ENCODE measurements around the gene TATDN2. TPM values are rescaled to one million over a fixed set of nuclear protein-coding genes. Genes with fewer than 3 reads are reported as not detected.

Gene TATDN2

DNA sequence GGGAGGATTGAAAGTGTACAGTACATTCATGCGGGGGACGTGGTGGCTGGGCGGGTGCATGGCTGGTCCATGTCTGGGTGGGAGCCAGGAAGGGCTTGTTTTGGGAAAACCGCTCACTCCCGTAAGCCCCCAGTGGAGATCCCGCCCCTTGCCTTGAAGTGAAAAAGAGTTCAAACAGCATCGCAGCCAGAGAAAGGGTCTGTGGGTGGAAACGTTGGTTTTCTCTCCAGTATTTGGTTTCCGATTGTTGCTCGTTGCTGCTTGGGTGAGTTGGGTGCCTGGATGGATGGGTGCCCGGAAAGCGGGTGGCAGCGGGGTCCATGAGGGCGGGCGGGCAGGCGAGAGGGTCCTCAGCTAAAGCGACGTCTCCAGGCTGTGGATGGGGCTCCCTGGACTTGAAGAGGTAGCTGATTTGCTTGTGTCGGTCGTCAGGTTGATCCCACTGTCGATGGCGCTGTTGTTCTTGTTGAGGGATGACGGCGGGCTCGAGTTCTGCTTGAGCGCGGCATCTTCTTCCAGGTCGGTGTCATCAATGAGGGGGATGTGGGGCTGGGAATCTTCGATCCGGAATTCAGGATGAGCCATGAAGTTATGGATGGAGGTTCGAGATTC is 80.3 kb downstream of the TATDN2 start:
- Histone ChIP-seq H3K14ac (ENCODE audit: low read length) (peak overlapping the region; percentile 27), H3K9me3 (replicated peaks in 1 of 2; ENCODE audit: control insufficient read depth in 2 of 2, insufficient read depth in 1 of 2, low read depth in 1 of 2, low read length in 2 of 2) (no peaks in the 10 kb centered on the region), H3K79me1 (ENCODE audit: low read depth, low read length) (no peaks in the 10 kb centered on the region), H2BK120ac (ENCODE audit: low read depth, low read length) (no peak overlapping the region), H3K9ac (ENCODE audit: low read depth, low read length, poor library complexity) (no peak overlapping the region), H3K4me2 (ENCODE audit: insufficient read depth, low read length, poor library complexity, severe bottlenecking) (no peak overlapping the region), H2BK5ac (ENCODE audit: low read length) (no peak overlapping the region), H3K18ac (ENCODE audit: low read length) (no peak overlapping the region), H3K27ac (replicated peaks; ENCODE audit: low read length) (no peak overlapping the region), H3K4me3 (ENCODE audit: low read length in 2 of 2) (no peak overlapping the region), H3K36me3 (replicated peaks in 1 of 2; ENCODE audit: control insufficient read depth in 2 of 2, insufficient read depth in 2 of 2, low read length in 2 of 2) (no peaks in the 10 kb centered on the region), H3K27me3 (ENCODE audit: control insufficient read depth in 3 of 3, insufficient read depth in 3 of 3, low read depth in 1 of 3, low read length in 3 of 3) (peaks cover 0 to 93% (median 2%) of the 10 kb centered on the region in 3 experiments), H2BK15ac (ENCODE audit: low read length) (no peak overlapping the region), H4K8ac (ENCODE audit: low read depth, low read length) (no peak overlapping the region), H4K91ac (ENCODE audit: low read depth, low read length, poor library complexity) (no peak overlapping the region), H3K23ac (ENCODE audit: low read depth, low read length, poor library complexity) (no peak overlapping the region), H2BK12ac (ENCODE audit: low read length) (no peak overlapping the region), H2AK5ac (ENCODE audit: low read depth, low read length) (no peak overlapping the region), H3K4me1 (ENCODE audit: control insufficient read depth in 2 of 2, insufficient read depth in 1 of 2, low read depth in 1 of 2, low read length in 2 of 2) (no peaks in the 10 kb centered on the region), H2AFZ (ENCODE audit: low read length) (no peak overlapping the region), H3K4ac (ENCODE audit: low read length) (no peak overlapping the region)
- DNase-seq (ENCODE audit: low spot score): no peak
- WGBS, 2 donors (ENCODE audit: extremely low coverage in 2 of 2, insufficient read length in 2 of 2, insufficient replicate concordance in 1 of 2): no CpG with 5 or more reads among the region's 31 CpGs

DNA sequence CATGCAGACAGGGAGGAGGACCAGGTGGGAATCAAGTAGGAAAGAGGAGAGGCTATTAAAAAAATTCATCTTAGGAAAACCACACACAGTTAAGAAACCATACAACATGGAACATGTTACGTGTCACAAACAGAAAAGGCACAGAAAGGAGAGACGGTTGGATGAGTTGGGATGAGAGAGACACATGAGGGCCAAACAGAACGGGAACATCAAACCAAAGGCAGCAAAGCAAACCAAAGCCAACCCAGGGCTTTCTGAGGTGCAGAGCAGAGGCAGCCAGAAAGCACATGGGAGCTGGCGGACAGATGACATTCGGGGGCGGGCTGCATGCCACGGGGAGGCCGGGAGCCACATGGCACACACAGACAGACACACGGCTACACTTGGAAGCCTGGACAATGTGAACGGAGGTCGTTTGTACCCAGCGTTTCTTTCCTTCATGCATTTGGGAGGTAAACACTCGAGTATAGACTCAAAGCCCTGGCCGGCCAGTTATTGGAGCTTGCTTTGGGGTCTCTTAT is 81.3 kb downstream of the TATDN2 start:
- H4K8ac ChIP-seq (ENCODE audit: low read depth, low read length): no peak overlapping the region
- H3K14ac ChIP-seq (ENCODE audit: low read length): no peak overlapping the region
- no peak overlapping the region for H2BK120ac ChIP-seq (ENCODE audit: low read depth, low read length)
- H3K27ac ChIP-seq (replicated peaks; ENCODE audit: low read length): no peak overlapping the region
- no peak overlapping the region for H2BK5ac ChIP-seq (ENCODE audit: low read length)
- no peak overlapping the region for H3K9ac ChIP-seq (ENCODE audit: low read depth, low read length, poor library complexity)
- H4K91ac ChIP-seq (ENCODE audit: low read depth, low read length, poor library complexity): no peak overlapping the region
- H3K4me1 ChIP-seq (ENCODE audit: control insufficient read depth in 2 of 2, insufficient read depth in 1 of 2, low read depth in 1 of 2, low read length in 2 of 2): no peaks in the 10 kb centered on the region
- no peak overlapping the region for H2AK5ac ChIP-seq (ENCODE audit: low read depth, low read length)
- H3K9me3 ChIP-seq (replicated peaks in 1 of 2; ENCODE audit: control insufficient read depth in 2 of 2, insufficient read depth in 1 of 2, low read depth in 1 of 2, low read length in 2 of 2): no peaks in the 10 kb centered on the region
- H3K4me2 ChIP-seq (ENCODE audit: insufficient read depth, low read length, poor library complexity, severe bottlenecking): no peak overlapping the region
- H3K4me3 ChIP-seq (ENCODE audit: low read length in 2 of 2): no peak overlapping the region
- H2BK15ac ChIP-seq (ENCODE audit: low read length): no peak overlapping the region
- H3K18ac ChIP-seq (ENCODE audit: low read length): no peak overlapping the region
- no peak for DNase-seq (ENCODE audit: low spot score)
- H3K27me3 ChIP-seq (ENCODE audit: control insufficient read depth in 3 of 3, insufficient read depth in 3 of 3, low read depth in 1 of 3, low read length in 3 of 3): peaks cover 0 to 97% (median 2%) of the 10 kb centered on the region in 3 experiments
- H3K4ac ChIP-seq (ENCODE audit: low read length): no peak overlapping the region
- no peak overlapping the region for H2AFZ ChIP-seq (ENCODE audit: low read length)
- H2BK12ac ChIP-seq (ENCODE audit: low read length): no peak overlapping the region
- H3K36me3 ChIP-seq (replicated peaks in 1 of 2; ENCODE audit: control insufficient read depth in 2 of 2, insufficient read depth in 2 of 2, low read length in 2 of 2): no peaks in the 10 kb centered on the region
- no peaks in the 10 kb centered on the region for H3K79me1 ChIP-seq (ENCODE audit: low read depth, low read length)
- H3K23ac ChIP-seq (ENCODE audit: low read depth, low read length, poor library complexity): no peak overlapping the region
- WGBS, 2 donors (ENCODE audit: extremely low coverage in 2 of 2, insufficient read length in 2 of 2, insufficient replicate concordance in 1 of 2): no CpG with 5 or more reads among the region's 14 CpGs

DNA sequence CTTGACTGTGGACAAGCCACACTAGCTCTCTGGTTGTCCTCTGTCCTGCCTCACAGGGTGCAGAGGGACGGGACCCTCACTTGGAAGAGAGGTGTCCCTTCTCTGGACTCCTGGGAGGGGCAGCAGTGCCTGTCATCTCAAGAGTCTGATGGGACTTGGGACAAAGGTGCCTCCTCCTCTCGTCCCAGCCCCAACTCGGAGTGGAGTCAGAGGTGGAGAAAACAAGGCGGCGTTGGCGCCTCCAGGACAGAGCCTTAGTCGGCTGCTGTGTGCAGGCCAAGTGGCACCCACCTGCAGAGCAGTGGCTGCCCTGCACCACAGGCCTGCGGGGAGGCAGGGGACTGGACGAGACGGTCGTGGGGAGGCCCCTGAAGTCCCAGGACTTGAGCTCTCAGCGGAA is 82.1 kb downstream of the TATDN2 start:
- Histone ChIP-seq H2AK5ac (ENCODE audit: low read depth, low read length) (no peak overlapping the region), H2BK5ac (ENCODE audit: low read length) (no peak overlapping the region), H3K18ac (ENCODE audit: low read length) (no peak overlapping the region), H3K9me3 (replicated peaks in 1 of 2; ENCODE audit: control insufficient read depth in 2 of 2, insufficient read depth in 1 of 2, low read depth in 1 of 2, low read length in 2 of 2) (no peaks in the 10 kb centered on the region), H3K14ac (ENCODE audit: low read length) (no peak overlapping the region), H3K4ac (ENCODE audit: low read length) (no peak overlapping the region), H3K4me1 (ENCODE audit: control insufficient read depth in 2 of 2, insufficient read depth in 1 of 2, low read depth in 1 of 2, low read length in 2 of 2) (no peaks in the 10 kb centered on the region), H3K27ac (replicated peaks; ENCODE audit: low read length) (no peak overlapping the region), H3K9ac (ENCODE audit: low read depth, low read length, poor library complexity) (no peak overlapping the region), H4K8ac (ENCODE audit: low read depth, low read length) (no peak overlapping the region), H3K36me3 (replicated peaks in 1 of 2; ENCODE audit: control insufficient read depth in 2 of 2, insufficient read depth in 2 of 2, low read length in 2 of 2) (no peaks in the 10 kb centered on the region), H2BK120ac (ENCODE audit: low read depth, low read length) (no peak overlapping the region), H2BK15ac (ENCODE audit: low read length) (no peak overlapping the region), H3K4me3 (ENCODE audit: low read length in 2 of 2) (no peak overlapping the region), H3K23ac (ENCODE audit: low read depth, low read length, poor library complexity) (no peak overlapping the region), H2AFZ (ENCODE audit: low read length) (no peak overlapping the region), H2BK12ac (ENCODE audit: low read length) (no peak overlapping the region), H3K4me2 (ENCODE audit: insufficient read depth, low read length, poor library complexity, severe bottlenecking) (no peak overlapping the region), H4K91ac (ENCODE audit: low read depth, low read length, poor library complexity) (no peak overlapping the region), H3K27me3 (ENCODE audit: control insufficient read depth in 3 of 3, insufficient read depth in 3 of 3, low read depth in 1 of 3, low read length in 3 of 3) (peaks cover 0 to 94% (median 2%) of the 10 kb centered on the region in 3 experiments), H3K79me1 (ENCODE audit: low read depth, low read length) (no peaks in the 10 kb centered on the region)
- no CpG with 5 or more reads among the region's 12 CpGs for WGBS, 2 donors (ENCODE audit: extremely low coverage in 2 of 2, insufficient read length in 2 of 2, insufficient replicate concordance in 1 of 2)
- no peak for DNase-seq (ENCODE audit: low spot score)

Small RNA genes lying within 50 kb of the gene (small RNA-seq; reads per million reads assigned to genes)
- gene MIR378B (ENCODE audit: insufficient read depth): 3.9 reads per million, percentile 6 among the genes with 10 or more reads in this experiment
- not detected for gene RF02126 (ENCODE audit: insufficient read depth)

Measured in neuronal stem cell (in vitro differentiated cells).